ENCODE data around the gene HSF2. TPM values are rescaled to one million over a fixed set of nuclear protein-coding genes. Genes with fewer than 3 reads are reported as not detected.

Gene HSF2
- total and polyA plus RNA-seq, 8 donors: 2.7 to 8.6 (median 3.8) TPM

- ATAC-seq (no peak), DNase-seq (no peak), FAIRE-seq (no peak)
- H3K4me3 ChIP-seq: no peak overlapping the region
- no peak overlapping the region for H3K27ac ChIP-seq
- peaks cover 0 to 4% (median 0%) of the 10 kb centered on the region in 3 donors for H3K4me1 ChIP-seq
- no peaks in the 10 kb centered on the region for H3K27me3 ChIP-seq
- no peaks in the 10 kb centered on the region for H3K36me3 ChIP-seq
- intact Hi-C loops (cut with DNase I): no loop called here
- WGBS, 2 donors: 70 to 81% methylated on average over 6 of the region's 6 CpGs
- TF ChIP-seq CTCF (IDR thresholded peaks at IDR 0.05): no peak
- no peaks in the 10 kb centered on the region for H3K9me3 ChIP-seq
These were observed 9.4 kb downstream of the HSF2 start for GRCh38 chr6:122408702-122409458.

- H3K9me3 ChIP-seq: no peaks in the 10 kb centered on the region
- no peak overlapping the region for H3K27ac ChIP-seq
- ATAC-seq: no peak
- intact Hi-C loops (cut with DNase I): no loop called here
- no peak overlapping the region for H3K4me3 ChIP-seq
- H3K4me1 ChIP-seq: no peaks in the 10 kb centered on the region
- no peaks in the 10 kb centered on the region for H3K27me3 ChIP-seq
- peak; percentile 20 for FAIRE-seq
- H3K36me3 ChIP-seq: no peaks in the 10 kb centered on the region
- no peak for DNase-seq
- TF ChIP-seq CTCF (IDR thresholded peaks at IDR 0.05): no peak
These were observed 12.5 kb downstream of the HSF2 start for GRCh38 chr6:122412001-122412400.

GRCh38 chr6:122416825-122417224, 17.4 kb downstream of the HSF2 start:
- FAIRE-seq: no peak
- Histone ChIP-seq H3K4me1 (no peaks in the 10 kb centered on the region), H3K36me3 (peaks cover 0 to 7% (median 0%) of the 10 kb centered on the region in 3 donors), H3K27me3 (no peaks in the 10 kb centered on the region), H3K4me3 (no peak overlapping the region), H3K27ac (no peak overlapping the region), H3K9me3 (no peaks in the 10 kb centered on the region)
- WGBS, 2 donors: 60 to 61% methylated on average over 1 of the region's 1 CpG
- TF ChIP-seq CTCF (IDR thresholded peaks at IDR 0.05): no peak
- no peak for ATAC-seq
- intact Hi-C loops (cut with DNase I): no loop called here
- DNase-seq: no peak

- Histone ChIP-seq H3K27ac (no peak overlapping the region), H3K9me3 (no peaks in the 10 kb centered on the region), H3K36me3 (peaks cover 0 to 18% (median 0%) of the 10 kb centered on the region in 3 donors), H3K4me3 (no peak overlapping the region), H3K4me1 (no peaks in the 10 kb centered on the region), H3K27me3 (no peaks in the 10 kb centered on the region)
- DNase-seq (no peak), FAIRE-seq (no peak), ATAC-seq (no peak)
- WGBS, 2 donors: 91 to 93% methylated on average over 2 of the region's 2 CpGs
- TF ChIP-seq CTCF (IDR thresholded peaks at IDR 0.05): no peak
- intact Hi-C loops (cut with DNase I): no loop called here
These were observed 22.6 kb downstream of the HSF2 start for GRCh38 chr6:122422003-122422402.

GRCh38 chr6:122422614-122423267, 23.3 kb downstream of the HSF2 start:
- no peak overlapping the region for H3K4me3 ChIP-seq
- WGBS, 2 donors: 94% methylated on average over 1 of the region's 1 CpG
- H3K27me3 ChIP-seq: no peaks in the 10 kb centered on the region
- DNase-seq (no peak), ATAC-seq (no peak), FAIRE-seq (no peak)
- no peaks in the 10 kb centered on the region for H3K4me1 ChIP-seq
- intact Hi-C loops (cut with DNase I): no loop called here
- H3K27ac ChIP-seq: no peak overlapping the region
- peaks cover 0 to 18% (median 0%) of the 10 kb centered on the region in 3 donors for H3K36me3 ChIP-seq
- no peaks in the 10 kb centered on the region for H3K9me3 ChIP-seq
- TF ChIP-seq CTCF (IDR thresholded peaks at IDR 0.05): no peak

Measured in pancreas (tissue), 10 donors.